HepG2 (cell line): ENCODE data around the gene VAT1L. TPM values are rescaled to one million over a fixed set of nuclear protein-coding genes. Genes with fewer than 3 reads are reported as not detected.

Experiments used
- ATAC-seq: fragments of 200-7000 bp; cut with Tn5 transposase; 3 replicates; pipeline ENCODE4 v1.9.1; 2020; ENCODE audit warnings: mild to moderate bottlenecking, moderate library complexity
- BruUV-seq: library from RNA; stranded (reverse); fragments of 400-500 nt; replicated peaks from 2 replicates; lab custom pipeline; 2021; lab: Mats Ljungman, UMichigan
- CTCF ChIA-PET: fragments of 300-600 bp; formaldehyde crosslinking; extraction: SDS; loops from one replicate; lab custom pipeline; 2021; ENCODE audit warnings: low total read pairs, inconsistent platforms, low intra/inter-chr PET ratio; lab: Yijun Ruan, JAX
- POLR2A ChIA-PET: fragments of 350-600 bp; sonication (Branson Sonifier 250); formaldehyde crosslinking; loops from one replicate; lab custom pipeline; 2020; ENCODE audit warnings: antibody characterized with exemption, inconsistent platforms; lab: Yijun Ruan, JAX
- DNase-seq: peaks from one replicate; pipeline ENCODE4 v3.0.0-alpha.2; 2015; ENCODE audit warnings: low spot score
- FAIRE-seq: peaks from 3 replicates; lab custom pipeline; 2011; peaks lifted over from hg19 to GRCh38; lab: Jason Lieb, UNC
- H2AFZ ChIP-seq: one replicate; pipeline ENCODE4 v1.6.1; 2011; ENCODE audit warnings: low read length, inconsistent platforms
- H3K27ac ChIP-seq: fragments of 300-600 bp; 3 replicates; pipeline ENCODE4 v1.8.0; 2011; ENCODE audit warnings: mixed run types, mild to moderate bottlenecking, mixed read lengths, low read length, inconsistent platforms; ENCODE audit not compliant: insufficient read depth; ENCODE audit errors: extremely low read length
- H3K27me3 ChIP-seq, 2 experiments: fragments of 200-600 bp in 1 of 2; 2 replicates in 1 of 2; 3 replicates in 1 of 2; pipeline versions ENCODE4 v1.6.0 to v1.8.0; 2011; ENCODE audit warnings: low read length in 2 of 2, mild to moderate bottlenecking in 2 of 2, moderate library complexity in 2 of 2, inconsistent platforms in 1 of 2; ENCODE audit not compliant: insufficient read depth in 2 of 2, control insufficient read depth in 1 of 2
- H3K36me3 ChIP-seq, 2 experiments: fragments of 200-600 bp in 1 of 2; replicated peaks in 1 of 2; 2 replicates in 1 of 2; 3 replicates in 1 of 2; pipeline versions ENCODE4 v1.5.1 to v1.8.0; 2011; ENCODE audit warnings: low read length in 2 of 2, inconsistent platforms in 1 of 2; ENCODE audit not compliant: insufficient read depth in 2 of 2, control insufficient read depth in 1 of 2
- H3K4me1 ChIP-seq: 2 replicates; pipeline ENCODE4 v1.5.1; 2012; ENCODE audit warnings: low read length, inconsistent platforms; ENCODE audit not compliant: insufficient read depth
- H3K4me2 ChIP-seq: 2 replicates; pipeline ENCODE4 v1.6.0; 2011; ENCODE audit warnings: low read depth, low read length, inconsistent platforms
- H3K4me3 ChIP-seq, 3 experiments: fragments of 200-600 bp in 1 of 3; sonication (generic), shearing (Covaris generic) in 1 of 3; replicated peaks in 1 of 3; 2 replicates each; pipeline ENCODE4 v1.5.1; 2011 to 2016; ENCODE audit warnings: low read length in 3 of 3, inconsistent platforms in 2 of 3, low read depth in 2 of 3, mild to moderate bottlenecking in 2 of 3, control low read depth in 1 of 3, mixed read lengths in 1 of 3; ENCODE audit not compliant: insufficient read depth in 1 of 3
- H3K79me2 ChIP-seq: one replicate; pipeline ENCODE4 v1.6.1; 2011; ENCODE audit warnings: low read length, inconsistent platforms; ENCODE audit not compliant: insufficient read depth
- H3K9ac ChIP-seq: 2 replicates; pipeline ENCODE4 v1.6.0; 2011; ENCODE audit warnings: mild to moderate bottlenecking, low read depth, low read length, inconsistent platforms; ENCODE audit not compliant: insufficient read depth
- H3K9me3 ChIP-seq: 2 replicates; pipeline ENCODE4 v1.5.1; 2012; ENCODE audit warnings: mild to moderate bottlenecking, low read length
- H4K20me1 ChIP-seq: 2 replicates; pipeline ENCODE4 v1.6.0; 2011; ENCODE audit warnings: inconsistent platforms, mild to moderate bottlenecking, low read length, moderate library complexity; ENCODE audit not compliant: insufficient read depth
- JUND ChIP-seq: sonication (generic); formaldehyde crosslinking; IDR thresholded peaks from 2 replicates; pipeline ENCODE4 v1.8.0; 2022; ENCODE audit warnings: mild to moderate bottlenecking, missing genetic modification reagents
- KDM1A ChIP-seq: IDR thresholded peaks from 2 replicates; pipeline ENCODE4 v1.6.1; 2016; ENCODE audit warnings: missing compliant biosample characterization
- MBNL3 ChIP-seq: fragments of 250-450 bp; sonication (Bioruptor Pico); conservative IDR thresholded peaks from 2 replicates; pipeline ENCODE4 v1.8.0; 2022; ENCODE audit warnings: mild to moderate bottlenecking, inconsistent platforms
- MEF2D ChIP-seq: sonication (generic); formaldehyde crosslinking; IDR thresholded peaks from 2 replicates; pipeline ENCODE4 v1.5.1; 2020; ENCODE audit warnings: mild to moderate bottlenecking, missing genetic modification reagents
- RFX1 ChIP-seq: fragments of 450-650 bp; IDR thresholded peaks from 2 replicates; pipeline ENCODE4 v1.6.1; 2017
- TAF15 ChIP-seq: fragments of 200-400 bp; formaldehyde crosslinking; IDR thresholded peaks from one replicate; pipeline ENCODE4 v1.6.1; 2018; ENCODE audit warnings: mild to moderate bottlenecking, low read depth, low read length; ENCODE audit not compliant: poor library complexity, severe bottlenecking
- TEAD2 ChIP-seq: sonication (generic); formaldehyde crosslinking; IDR thresholded peaks from 2 replicates; pipeline ENCODE4 v1.9.0; 2021; ENCODE audit warnings: missing genetic modification reagents
- ZIK1 ChIP-seq: sonication (generic); formaldehyde crosslinking; IDR thresholded peaks from 2 replicates; pipeline ENCODE4 v1.5.0; 2020; ENCODE audit warnings: mild to moderate bottlenecking, low read depth, missing genetic modification reagents, borderline replicate concordance
- ZNF558 ChIP-seq: sonication (generic); formaldehyde crosslinking; IDR thresholded peaks from 2 replicates; pipeline ENCODE4 v1.9.0; 2022; ENCODE audit warnings: mild to moderate bottlenecking, missing genetic modification reagents, borderline replicate concordance
- WGBS: methylation state at CpG from one replicate; pipeline ENCODE4 v1.1.6; 2017; ENCODE audit warnings: low lambda C conversion rate; 5-methylcytosine and 5-hydroxymethylcytosine counted together
- in situ Hi-C: cut with HindIII; loops from 2 replicates; pipeline ENCODE4 v1.10.0; 2017; ENCODE audit warnings: low pct_unique_long_range_greater_than_20kb; ENCODE audit not compliant: extremely low pct_ligation_motif_present
- intact Hi-C: fragments of 100-400 bp; cut with micrococcal nuclease; formaldehyde crosslinking; loops from one replicate; pipeline ENCODE4 v1.10.0; 2022; ENCODE audit not compliant: unreplicated experiment
- polyA plus RNA-seq, 8 experiments: library from polyadenylated mRNA; depleted of rRNA in 3 of 8; stranded (reverse) in 7 of 8; unstranded in 1 of 8; fragments of >200 nt; fragmentation: Illumina TruSeq in 4 of 8; extraction: Trizol in 4 of 8; gene quantifications; 2 replicates each; pipeline versions ENCODE4 v1.2.1 to v1.2.3, GENCODE V29; 2011 to 2016; ENCODE audit warnings: low read depth in 4 of 8, missing spikeins in 1 of 8, mixed read lengths in 1 of 8; ENCODE audit not compliant: insufficient read depth in 1 of 8
- total RNA-seq, 5 experiments: library from RNA; depleted of rRNA; stranded (reverse); fragments of >200 nt; fragmentation: Illumina TruSeq; extraction: Trizol; gene quantifications; 2 replicates each; pipeline ENCODE4 v1.2.3, GENCODE V29; 2016; ENCODE audit warnings: low read depth in 1 of 5
- TF ChIP-seq, protein P1 (sequence below): sonication (generic); formaldehyde crosslinking; IDR thresholded peaks from 2 replicates; pipeline ENCODE4 v1.8.0; 2022; ENCODE audit warnings: missing genetic modification reagents, mild to moderate bottlenecking, borderline replicate concordance

The VAT1L gene
- total and polyA plus RNA-seq, 2 of the 13 experiments (the other 11 are each of a cell fraction or from before 2014, with no cell fraction given) = not detected

DNA sequence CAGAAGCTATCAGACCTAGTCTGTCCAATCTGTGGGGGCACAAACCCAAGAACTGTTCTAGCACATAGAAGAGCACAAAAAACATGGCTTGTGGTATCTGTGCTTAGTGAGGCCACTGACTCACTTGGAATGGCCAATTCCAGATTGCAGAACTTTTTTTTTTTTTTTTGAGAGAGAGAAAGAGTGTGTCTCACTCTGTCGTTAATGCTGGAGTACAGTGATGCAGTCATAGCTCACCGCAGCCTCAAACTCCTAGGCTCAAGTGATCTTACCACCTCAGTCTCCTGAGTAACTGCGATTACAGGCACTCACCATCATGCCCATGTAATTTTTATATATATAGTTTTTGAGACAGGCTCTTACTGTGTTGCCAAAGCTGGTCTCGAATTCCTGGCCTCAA lies 156.8 kb downstream of the VAT1L start:
- Histone ChIP-seq H3K9me3 (no peaks in the 10 kb centered on the region), H2AFZ (no peak overlapping the region), H3K27ac (no peak overlapping the region), H3K4me1 (no peaks in the 10 kb centered on the region), H4K20me1 (no peaks in the 10 kb centered on the region), H3K9ac (no peak overlapping the region), H3K27me3 (peaks cover 2 to 5% of the 10 kb centered on the region in 2 experiments; a peak in 4 of 5 replicates), H3K4me2 (no peak overlapping the region), H3K4me3 (no peak overlapping the region), H3K36me3 (no peaks in the 10 kb centered on the region), H3K79me2 (no peaks in the 10 kb centered on the region)
- POLR2A ChIA-PET = no interaction called here
- ATAC-seq (no peak), DNase-seq (no peak), FAIRE-seq (no peak)
- intact Hi-C loops (no loop called here), in situ Hi-C loops (no loop called here)
- CTCF ChIA-PET = no interaction called here
- no TSS peak for BruUV-seq
- 33% methylated on average over 4 of the region's 4 CpGs for WGBS
- TF ChIP-seq JUND (no peak), MBNL3 (CRISPR knock-in tag) (no peak), KDM1A (CRISPR knock-in tag) (no peak), ZNF558 (CRISPR knock-in tag) (no peak), TAF15 (no peak), TEAD2 (CRISPR knock-in tag) (no peak), ZIK1 (CRISPR knock-in tag) (no peak)
- TF ChIP-seq, protein P1, sequence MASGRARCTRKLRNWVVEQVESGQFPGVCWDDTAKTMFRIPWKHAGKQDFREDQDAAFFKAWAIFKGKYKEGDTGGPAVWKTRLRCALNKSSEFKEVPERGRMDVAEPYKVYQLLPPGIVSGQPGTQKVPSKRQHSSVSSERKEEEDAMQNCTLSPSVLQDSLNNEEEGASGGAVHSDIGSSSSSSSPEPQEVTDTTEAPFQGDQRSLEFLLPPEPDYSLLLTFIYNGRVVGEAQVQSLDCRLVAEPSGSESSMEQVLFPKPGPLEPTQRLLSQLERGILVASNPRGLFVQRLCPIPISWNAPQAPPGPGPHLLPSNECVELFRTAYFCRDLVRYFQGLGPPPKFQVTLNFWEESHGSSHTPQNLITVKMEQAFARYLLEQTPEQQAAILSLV (CRISPR knock-in tag) = no peak

DNA sequence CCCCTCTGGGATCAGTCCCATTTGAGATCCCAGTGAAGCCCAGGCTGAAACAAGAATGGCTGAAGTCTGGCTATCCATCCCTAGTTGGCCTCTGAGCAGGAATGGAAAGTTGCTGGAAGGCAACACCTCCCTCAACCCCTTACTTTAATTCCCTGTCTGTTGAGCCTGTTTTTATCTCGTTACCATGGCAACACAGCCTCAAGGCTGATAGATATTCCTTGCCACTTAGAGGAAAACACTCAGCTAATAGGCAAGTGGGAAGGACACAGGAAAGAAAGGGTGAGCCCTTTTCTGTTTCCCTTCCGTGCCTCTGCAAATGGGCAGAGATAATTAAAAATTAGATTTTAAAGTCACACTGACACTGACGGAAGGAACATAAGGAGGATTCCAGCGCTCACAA lies 158.5 kb downstream of the VAT1L start:
- H3K4me2 ChIP-seq = no peak overlapping the region
- H3K9ac ChIP-seq = no peak overlapping the region
- CTCF ChIA-PET = no interaction called here
- intact Hi-C loops (no loop called here), in situ Hi-C loops (no loop called here)
- no TSS peak for BruUV-seq
- peaks cover 2 to 5% of the 10 kb centered on the region in 2 experiments; a peak in 4 of 5 replicates for H3K27me3 ChIP-seq
- no peaks in the 10 kb centered on the region for H3K4me1 ChIP-seq
- no peak overlapping the region for H3K27ac ChIP-seq
- no peaks in the 10 kb centered on the region for H3K36me3 ChIP-seq
- DNase-seq (no peak), FAIRE-seq (no peak), ATAC-seq (no peak)
- no peaks in the 10 kb centered on the region for H4K20me1 ChIP-seq
- no peaks in the 10 kb centered on the region for H3K79me2 ChIP-seq
- no peaks in the 10 kb centered on the region for H3K9me3 ChIP-seq
- no peak overlapping the region for H2AFZ ChIP-seq
- H3K4me3 ChIP-seq = no peak overlapping the region
- WGBS = 2% methylated on average over 4 of the region's 4 CpGs
- TF ChIP-seq MEF2D (CRISPR knock-in tag) = no peak
- peak; percentile 46; the same call in 1 of the 2 replicates for TF ChIP-seq RFX1
- POLR2A ChIA-PET = no interaction called here
